HG03045 (cell line): ENCODE measurements around the gene RPS6KL1.
"Not testable (repeated sequence)": the region's sequence is repeated elsewhere in the genome, so short reads cannot be mapped to it uniquely, and the experiment has no call there.

Source experiments
- ATAC-seq: cut with Tn5 transposase; IDR thresholded peaks from one replicate; pipeline ENCODE4 v1.9.1; 2021; ENCODE audit warnings: mild to moderate bottlenecking, moderate library complexity; ENCODE audit not compliant: unreplicated experiment

RPS6KL1 gene

DNA sequence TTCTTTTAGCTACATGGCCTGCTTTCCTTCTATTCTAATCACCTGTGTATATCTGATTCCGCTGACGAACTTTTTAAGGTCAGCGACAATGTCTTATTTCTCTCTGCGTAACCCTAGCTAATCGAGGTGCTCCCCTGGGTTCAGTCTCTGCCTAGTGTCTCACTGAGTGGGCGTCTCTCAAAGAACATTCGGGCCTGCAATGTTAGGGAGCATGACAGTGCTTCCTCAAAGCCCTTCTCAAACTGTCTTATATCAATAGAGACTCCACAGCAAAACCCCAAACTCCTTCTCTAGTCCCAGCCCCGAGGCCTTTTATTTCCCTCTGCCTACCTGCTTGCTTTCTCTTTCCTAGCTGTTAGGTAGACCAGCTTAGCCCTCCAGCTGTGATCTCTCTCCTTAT is 13.7 kb upstream of the RPS6KL1 start:
- no peak for ATAC-seq

DNA sequence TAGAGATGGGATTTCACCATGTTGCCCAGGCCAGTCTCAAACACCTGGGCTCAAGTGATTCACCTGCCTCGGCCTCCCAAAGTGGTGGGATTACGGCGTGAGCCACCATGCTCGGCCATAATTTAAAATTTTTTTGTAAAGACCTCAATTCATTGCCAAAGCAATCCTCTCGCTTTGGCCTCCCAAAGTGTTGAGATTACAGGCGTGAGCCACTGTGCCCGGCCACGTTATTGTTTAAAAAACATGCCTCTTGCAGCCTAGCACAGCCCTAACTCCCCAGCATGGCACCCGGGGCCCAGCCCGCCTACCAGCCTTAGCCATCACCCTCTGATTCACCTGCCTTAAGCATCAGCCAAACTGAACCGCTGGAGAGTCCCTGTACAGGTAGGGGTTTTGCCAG is 13.1 kb upstream of the RPS6KL1 start:
- ATAC-seq, result no peak

DNA sequence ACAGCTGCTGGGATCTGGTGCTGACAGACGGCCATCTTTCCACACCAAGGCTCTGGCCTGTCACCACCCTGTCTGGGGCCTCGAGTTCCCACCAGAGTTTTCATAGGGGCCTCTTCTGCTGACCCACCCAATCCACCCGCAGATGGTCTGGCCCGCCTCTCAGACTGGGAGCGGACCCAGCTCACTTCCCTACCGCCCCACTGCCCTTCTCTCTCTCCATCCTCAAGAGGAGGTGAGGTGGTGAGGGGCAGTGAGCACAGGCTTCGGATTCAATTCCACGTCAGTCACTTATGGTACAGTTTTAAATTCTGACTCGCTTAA is 12.3 kb upstream of the RPS6KL1 start:
- no peak for ATAC-seq

DNA sequence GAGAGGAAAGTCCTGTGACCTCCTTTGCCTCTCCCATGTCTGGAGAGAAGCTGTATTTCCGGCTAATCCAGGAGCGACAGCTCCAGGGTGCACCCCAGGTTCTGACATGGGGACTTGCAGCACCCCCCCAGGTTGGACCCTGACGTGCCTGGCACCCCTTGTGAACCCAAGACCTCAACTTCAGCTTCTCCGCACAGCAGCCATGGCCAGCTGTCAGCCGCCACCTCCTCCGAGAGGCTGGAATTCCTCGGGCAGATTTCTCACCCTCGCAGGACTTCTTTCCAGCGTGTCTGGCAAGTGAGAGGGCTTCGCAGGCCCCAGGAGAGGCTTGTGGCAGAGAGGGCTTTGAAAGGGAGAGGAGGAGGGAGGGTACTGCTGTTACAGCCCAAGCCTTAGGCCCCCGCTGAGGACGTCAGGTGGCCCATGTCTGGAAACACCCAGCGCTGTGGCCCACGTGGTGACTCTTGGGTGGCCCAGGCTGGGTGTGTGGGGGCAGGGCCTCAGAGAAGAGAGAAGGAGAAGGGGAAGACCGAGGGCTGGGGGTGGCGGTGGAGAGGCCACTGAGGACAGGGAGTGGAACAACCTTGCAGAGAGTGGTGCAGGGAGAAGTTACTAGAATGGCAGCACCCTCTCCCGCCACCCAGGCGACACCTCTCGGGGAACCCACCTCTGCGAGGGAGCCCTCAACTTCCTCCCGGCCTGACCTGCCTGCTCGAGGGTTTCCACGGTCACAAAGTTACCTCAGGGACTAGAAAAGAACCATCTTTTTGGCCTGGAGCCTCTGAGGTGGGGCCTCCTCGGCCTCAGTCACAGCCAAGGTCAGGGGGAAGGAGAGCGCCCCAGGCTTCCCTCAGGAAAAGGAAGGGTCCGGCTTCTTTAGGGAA is 11.7 kb upstream of the RPS6KL1 start:
- ATAC-seq, result no peak

DNA sequence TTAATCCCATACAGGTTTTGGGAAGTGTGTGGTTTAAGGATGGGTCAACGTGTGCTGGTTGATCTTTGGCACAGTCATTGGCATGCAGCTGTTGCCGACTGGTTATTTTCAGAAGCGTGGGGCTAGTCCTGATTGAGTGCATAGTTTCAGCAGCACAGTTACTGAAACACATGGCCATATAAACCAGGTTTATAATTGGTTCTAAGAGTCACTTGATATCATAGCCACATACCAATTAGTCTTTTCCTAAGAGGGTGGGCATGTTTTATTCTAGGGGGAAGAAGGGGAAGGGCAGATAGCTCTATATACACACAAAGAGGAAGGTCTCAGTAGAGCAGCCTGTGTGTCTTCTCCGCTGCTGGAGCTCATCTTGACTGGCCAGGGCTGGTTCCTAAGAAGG is 11.0 kb upstream of the RPS6KL1 start:
- ATAC-seq, result no peak

DNA sequence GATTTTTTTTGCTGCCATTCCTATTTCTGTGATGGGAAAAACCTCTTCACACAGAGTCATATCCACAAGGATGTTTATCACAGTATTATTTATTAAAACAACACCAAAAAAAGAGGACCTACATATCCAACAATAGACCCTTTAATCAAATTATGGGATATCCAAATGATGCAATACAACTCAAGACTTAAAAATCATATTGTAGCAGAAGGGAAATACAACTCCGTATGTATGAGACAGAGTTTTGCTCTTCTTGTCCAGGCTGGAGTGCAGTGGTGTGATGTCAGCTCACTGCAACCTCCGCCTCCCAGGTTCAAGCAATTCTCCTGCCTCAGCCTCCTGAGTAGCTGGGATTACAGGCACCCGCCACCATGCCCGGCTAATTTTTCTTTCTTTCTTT is 9.9 kb upstream of the RPS6KL1 start:
- ATAC-seq, result not testable (repeated sequence)

DNA sequence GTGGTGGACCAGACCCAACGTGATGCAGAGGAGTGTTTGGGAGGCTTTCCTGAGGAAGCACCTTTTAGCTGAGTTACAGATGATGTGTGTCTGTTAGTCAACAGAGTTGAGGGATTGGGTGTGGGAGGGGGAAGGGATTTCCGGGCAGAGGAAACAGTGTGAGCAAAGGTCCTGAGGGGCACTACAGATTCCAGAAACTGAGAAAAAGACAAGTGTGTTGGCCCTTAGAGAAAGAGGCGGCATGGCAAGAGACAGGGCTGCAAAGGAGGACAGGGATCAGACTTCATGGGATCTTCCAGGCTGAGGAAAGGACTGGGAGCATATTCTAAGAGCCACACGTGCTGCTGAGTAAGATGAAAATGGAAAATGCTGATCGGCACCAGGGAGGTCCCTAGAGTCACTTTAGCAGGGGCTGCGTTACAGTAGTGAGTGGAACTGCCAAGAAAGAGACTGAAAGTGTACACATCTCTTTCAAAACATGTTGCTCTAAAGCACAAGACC is 9.4 kb upstream of the RPS6KL1 start:
- no peak for ATAC-seq

DNA sequence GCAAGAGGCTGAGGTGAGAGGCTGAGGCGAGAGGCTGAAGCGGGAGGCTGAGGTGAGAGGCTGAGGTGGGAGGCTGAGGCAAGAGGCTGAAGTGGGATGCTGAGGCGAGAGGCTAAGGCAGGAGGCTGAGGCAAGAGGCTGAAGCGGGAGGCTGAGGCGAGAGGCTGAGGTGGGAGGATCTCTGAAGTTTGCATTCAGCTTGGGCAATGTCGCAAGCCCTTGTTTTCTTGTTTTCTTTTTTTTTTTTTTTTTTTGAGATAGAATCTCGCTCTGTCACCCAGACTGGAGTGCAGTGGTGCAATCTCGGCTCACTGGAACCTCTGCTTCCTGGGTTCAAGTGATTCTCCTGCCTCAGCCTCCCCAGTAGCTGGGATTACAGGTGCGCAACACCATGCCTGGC is 8.7 kb upstream of the RPS6KL1 start:
- not testable (repeated sequence) for ATAC-seq

DNA sequence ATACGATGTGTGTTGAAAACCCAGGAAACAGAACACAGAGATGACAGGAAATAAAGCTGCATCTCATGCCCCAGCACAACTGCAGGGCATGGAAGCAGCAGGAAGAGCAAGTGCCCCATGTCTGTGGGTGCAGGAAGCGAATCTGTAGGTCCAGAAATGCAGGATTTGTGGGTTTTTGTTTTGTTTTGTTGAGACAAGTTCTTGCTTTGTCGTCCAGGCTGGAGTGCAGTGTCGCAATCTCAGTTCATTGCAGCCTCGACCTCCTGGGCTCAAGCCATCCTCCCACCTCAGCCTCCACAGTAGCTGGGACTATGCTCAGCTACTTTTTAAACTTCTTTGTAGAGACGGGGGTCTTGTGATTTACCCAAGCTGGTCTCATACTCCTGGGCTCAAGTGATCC is 6.2 kb upstream of the RPS6KL1 start:
- ATAC-seq, result no peak

DNA sequence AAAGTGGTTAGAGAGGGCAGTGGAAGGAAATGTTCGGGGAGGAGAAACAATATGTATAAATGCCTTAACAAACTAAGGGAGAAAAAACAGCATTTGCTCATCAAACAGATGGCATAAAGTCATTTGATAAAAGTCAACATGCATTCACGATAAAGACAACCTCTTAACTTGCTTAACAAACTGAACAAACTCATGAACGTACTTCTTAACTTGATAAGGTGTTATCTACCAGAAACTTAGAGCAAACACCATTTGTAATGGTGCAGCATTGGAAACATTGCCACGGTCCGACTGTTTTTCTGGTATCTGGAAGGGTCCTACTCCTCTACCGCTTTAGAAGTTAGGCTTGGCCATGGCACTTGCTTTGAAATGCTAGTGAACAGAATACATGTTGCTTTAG is 4.2 kb upstream of the RPS6KL1 start:
- ATAC-seq, result no peak

DNA sequence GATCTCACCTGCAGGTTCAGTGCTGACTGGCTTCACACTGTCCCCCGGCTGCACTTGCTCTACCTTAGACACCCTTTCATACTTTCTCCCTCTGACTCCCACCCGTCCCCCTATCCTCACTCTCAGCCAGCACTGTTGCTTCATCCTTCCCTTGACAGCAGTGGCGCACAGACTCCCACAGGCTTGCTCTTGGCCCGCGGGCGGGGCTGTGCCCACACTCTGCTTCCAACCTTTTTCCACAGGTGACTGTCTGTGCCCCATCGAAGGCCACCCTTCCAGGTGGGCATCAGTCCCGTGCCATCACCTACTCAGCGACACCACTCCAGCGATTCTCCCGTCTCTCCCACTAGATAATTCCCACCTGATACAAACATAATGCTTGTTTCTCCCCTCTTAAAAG is 1.0 kb upstream of the RPS6KL1 start:
- ATAC-seq, result no peak

DNA sequence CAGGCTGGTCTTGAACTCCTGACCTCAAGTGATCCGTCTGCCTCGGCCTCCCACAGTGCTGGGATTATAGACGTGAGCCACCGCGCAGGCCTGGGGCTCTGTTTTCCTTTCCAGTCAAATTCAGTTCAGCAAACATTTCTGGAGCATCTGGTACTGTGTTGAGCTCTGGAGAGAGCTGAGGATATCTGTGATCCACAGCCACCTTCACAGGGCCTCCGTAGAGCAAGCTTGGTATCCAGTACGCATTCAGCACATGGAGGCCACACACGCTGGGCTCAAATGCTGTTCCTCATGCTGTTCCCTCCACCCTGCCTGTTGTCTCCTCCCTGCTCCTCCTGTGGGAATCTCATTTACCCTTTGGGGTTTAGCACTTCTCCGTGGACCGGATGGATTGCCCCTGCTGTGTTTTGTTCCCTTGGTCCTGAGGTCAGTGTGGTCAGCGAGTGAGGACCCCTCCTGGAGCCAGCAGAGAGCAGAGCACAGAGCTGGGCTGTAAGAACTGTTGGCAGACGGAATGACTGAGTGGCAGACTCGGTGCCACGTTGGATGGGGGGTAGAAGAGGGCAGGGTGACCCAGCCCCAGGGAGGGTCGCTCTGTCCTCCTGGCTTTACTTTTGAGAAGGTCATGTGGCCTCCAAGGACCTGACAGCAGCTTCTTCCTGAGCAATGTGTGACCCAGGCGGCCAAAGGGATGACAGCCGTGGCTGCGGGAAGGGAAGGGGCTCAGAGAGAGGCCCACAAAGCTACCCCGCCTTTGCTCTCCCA is 891 bp downstream of the RPS6KL1 start:
- ATAC-seq, result no peak

DNA sequence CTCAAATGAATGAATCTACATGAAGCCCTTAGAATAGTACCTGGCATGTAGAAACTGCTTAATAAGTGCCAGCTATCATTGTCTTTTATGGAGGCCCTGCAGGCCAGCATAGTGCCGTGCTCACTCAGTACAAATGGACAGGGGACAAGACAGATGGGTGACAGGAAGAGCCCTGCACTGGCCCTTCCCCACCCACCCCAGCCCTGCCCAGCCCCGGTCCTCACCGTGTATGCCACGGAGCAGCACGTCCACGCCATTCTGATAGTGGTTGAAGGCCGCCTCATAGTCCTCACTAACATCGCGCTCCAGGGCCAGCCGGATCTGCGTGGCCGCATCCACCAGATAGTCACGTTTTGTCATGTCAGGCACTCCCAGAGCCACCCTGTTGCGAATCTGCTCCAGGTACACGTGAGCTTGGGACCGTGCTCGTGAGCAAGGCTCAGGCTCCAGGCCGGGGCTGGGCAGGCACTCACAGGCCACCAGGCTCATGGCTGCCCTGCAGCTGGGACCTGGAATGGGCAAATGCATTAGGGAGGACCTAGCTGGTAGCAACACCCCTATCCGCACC is 1.9 kb downstream of the RPS6KL1 start:
- ATAC-seq, result no peak

DNA sequence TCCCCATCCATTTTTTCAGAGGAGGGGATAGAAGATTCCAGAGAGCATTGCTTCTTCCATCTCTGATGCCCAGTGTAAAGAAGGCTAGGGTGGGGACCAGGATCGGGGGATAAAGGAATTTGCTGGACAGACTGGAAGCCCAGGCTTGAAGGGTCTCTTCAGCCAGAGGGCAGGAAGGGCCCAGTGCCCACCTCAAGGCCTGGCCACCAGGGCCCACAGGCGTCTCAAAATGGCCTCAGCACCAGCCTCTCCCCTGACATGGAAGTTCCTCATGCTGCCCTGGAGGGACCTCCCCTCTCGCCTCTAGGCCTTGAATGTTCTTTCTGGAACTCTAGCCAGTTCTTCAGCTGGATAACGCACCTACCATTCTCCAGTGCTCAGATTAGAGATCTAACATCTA is 2.8 kb downstream of the RPS6KL1 start:
- no peak for ATAC-seq

DNA sequence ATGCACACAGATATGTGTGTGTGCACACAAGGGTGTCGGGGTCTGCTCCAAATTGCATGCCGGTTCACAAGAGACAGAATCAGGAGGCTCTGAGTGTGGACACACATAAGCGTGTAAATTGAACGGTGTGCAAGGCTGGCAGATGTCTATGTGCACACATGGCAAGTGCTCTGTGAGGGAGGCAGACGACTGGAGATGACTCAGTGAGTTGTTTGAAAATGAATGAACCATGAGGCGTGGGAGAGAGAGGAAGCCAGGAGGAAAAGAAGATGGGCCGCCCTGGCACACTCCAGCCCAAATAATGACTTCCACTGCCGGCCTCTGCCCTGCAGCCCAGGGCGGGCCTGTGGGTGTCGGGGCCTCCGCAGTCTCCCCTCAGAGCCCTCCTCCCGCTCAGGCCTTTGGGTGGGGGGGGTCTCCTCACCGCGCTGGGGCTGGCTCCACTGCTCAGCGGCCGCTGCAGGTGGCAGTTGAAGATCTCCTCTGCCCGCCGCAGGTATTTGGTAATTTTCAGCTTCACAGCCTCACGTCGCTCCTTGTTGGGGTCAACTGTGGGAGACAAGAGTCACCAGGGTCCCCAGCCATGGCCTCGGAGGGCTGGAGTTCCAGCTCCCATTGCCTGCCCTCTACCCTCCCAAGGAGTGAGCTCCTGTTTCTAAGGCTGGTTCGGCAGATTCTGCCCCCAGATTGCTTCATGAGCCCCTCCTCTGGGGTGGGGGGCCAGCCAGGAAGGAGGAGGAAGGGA is 3.5 kb downstream of the RPS6KL1 start:
- ATAC-seq, result no peak

DNA sequence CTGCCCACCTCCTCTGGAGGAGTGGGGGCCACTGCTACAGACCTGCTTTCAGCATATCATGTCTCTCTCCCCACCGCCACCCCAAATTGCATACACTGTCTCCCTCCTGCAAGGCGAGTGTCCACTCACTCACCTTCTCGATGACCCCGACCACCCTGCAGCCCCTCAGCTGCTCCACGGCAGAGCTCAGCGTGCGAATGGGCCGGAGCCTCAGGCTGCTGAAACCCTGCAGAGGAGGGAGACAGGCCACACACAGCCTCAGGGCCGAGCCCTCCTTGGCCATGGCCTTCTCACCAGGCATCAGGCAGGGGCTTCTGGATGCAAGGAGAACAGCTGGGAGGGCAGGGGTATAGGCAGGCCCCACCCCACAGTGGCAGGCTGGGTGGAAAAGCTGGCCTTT is 4.7 kb downstream of the RPS6KL1 start:
- no peak for ATAC-seq

DNA sequence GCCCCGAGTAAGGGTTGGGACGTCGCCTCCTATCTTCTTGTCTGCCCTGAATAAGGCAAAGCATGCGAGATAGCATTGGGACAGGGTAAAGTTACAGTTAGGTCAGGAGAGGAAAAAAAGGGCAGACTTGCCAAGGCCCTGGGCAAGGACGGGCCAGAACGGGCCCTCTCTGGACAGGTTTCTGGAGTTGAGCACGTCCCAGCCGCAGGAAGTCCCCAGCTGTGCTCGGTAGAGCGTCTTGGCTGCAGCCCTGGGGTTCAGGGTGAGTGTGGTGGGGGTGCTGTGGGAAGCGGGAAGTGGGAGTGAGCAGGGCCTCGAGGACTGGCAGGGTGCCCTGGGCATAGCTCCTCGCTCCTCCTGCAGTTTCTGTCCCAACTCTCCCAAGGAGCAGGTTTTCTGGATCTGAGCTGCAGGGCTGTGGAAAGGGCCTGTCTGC is 5.4 kb downstream of the RPS6KL1 start:
- no peak for ATAC-seq

DNA sequence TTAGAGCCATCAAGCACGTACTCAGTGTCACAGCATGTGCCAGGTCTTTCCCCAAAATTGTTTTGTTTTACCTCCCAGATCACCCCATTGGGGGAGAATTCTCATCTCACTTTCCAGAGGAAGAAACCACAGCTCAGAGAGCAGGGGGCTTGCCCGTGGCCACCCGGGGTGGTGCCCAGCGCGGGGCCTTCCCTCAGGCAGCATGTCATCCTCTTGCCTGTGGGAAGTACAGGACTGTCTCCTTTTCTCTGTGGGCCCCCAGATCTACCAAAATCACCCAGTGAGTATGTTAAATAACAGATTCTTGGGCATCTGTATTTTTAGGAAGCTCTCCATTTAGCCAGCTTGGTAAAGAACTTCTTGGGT is 5.9 kb downstream of the RPS6KL1 start:
- no peak for ATAC-seq

DNA sequence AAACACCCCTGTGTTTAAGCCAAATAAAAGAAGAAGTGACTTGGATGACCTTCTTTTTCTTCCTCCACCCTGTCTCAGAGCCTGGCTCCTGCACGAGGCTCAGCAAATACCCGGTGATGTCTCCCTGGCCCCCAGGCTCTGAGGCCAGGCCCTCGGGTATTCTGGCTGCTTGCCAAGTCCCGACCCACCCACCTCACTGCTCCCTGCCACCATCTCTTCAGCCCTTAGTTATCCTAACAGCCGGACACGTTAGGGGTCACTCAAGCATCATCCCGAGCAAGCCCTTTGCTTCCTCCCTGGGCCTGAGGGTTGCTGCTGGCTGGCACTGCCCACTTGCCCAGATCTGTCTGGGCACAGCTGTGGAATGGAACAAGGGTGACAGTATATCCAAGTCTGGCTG is 7.2 kb downstream of the RPS6KL1 start:
- ATAC-seq, result no peak

DNA sequence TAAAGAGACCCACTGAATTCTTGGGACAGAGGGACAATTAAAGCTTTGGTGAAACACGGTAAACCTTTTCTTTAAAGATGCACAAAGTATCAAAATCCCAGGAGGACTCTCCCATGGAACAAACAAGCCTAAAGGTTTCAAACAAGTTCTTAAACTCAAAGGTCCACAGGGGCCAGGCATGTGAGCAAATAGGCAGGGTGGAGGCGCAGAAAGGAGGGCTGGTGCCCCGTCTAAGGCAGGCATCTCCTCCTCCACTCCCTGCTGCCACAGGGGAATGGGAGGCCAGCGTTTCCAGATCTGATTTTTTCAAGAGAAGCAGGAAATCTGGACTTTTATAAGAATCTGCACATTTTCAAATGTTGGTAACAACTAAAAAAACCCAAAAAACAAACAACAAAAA is 7.6 kb downstream of the RPS6KL1 start:
- no peak for ATAC-seq

DNA sequence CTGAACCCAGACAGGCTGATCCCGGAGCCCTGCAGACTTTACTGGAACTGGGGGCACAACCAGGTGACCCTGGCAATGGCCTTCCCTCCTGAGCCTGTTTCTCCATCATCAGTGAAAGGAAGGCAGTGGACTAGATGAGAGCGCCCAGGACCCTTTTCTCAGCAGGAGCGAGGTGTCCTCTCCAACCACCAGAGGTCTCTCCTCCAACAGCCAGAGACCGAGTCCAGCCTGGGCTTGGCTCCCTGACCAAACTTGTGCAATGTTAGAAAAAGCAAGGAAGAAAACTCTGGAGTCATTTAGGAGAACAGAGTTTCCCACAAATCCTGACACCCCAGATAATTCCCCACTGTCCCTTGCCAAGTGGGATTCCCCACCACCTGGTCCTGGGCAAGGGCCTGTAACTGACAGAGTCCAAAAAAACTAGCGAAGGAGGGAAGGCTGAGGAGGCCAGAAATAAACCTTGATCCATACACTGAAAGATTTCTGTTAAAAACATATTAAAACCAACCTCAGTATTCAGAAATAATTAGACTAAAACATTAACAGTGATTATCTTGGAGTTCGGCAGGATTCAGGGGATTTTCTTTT is 9.0 kb downstream of the RPS6KL1 start:
- no peak for ATAC-seq
